GM20431 (cell line): ENCODE results near the gene OR6J1.

ENCODE experiments used
- in situ Hi-C: fragments of 300-500 bp; cut with MseI, MboI; formaldehyde crosslinking; loops from one replicate; pipeline ENCODE4 v1.15.0; 2020; ENCODE audit warnings: low sequenced_read_pairs; ENCODE audit not compliant: unreplicated experiment

OR6J1 gene

GRCh38 chr14:22588526-22589095, 55.5 kb downstream of the OR6J1 start:
- in situ Hi-C loops: loop anchor here (25.0 kb wide), 1 partner anchor 274 kb away; the partner anchor contains the start of gene LRP10

GRCh38 chr14:22587677-22588422, 56.3 kb downstream of the OR6J1 start:
- in situ Hi-C loops: loop anchor here (25.0 kb wide), 1 partner anchor 274 kb away; the partner anchor contains the start of gene LRP10

- in situ Hi-C loops: loop anchor here (25.0 kb wide), 1 partner anchor 275 kb away; the partner anchor contains the start of gene LRP10
Measured at GRCh38 chr14:22587247-22587646, 56.9 kb downstream of the OR6J1 start.

GRCh38 chr14:22583994-22584393, 60.2 kb downstream of the OR6J1 start:
- in situ Hi-C loops: loop anchor here (25.0 kb wide), 1 partner anchor 278 kb away; the partner anchor contains the start of gene LRP10
